ENCODE measurements around the gene MBLAC2. TPM values are rescaled to one million over a fixed set of nuclear protein-coding genes. Genes with fewer than 3 reads are reported as not detected.
A peak's percentile ranks its signal among the peaks of the same experiment; 100 is the strongest.

MBLAC2 gene
- total RNA-seq, 4 donors from 2014 or later: 5.1 to 7.4 (median 6.5) TPM

DNA sequence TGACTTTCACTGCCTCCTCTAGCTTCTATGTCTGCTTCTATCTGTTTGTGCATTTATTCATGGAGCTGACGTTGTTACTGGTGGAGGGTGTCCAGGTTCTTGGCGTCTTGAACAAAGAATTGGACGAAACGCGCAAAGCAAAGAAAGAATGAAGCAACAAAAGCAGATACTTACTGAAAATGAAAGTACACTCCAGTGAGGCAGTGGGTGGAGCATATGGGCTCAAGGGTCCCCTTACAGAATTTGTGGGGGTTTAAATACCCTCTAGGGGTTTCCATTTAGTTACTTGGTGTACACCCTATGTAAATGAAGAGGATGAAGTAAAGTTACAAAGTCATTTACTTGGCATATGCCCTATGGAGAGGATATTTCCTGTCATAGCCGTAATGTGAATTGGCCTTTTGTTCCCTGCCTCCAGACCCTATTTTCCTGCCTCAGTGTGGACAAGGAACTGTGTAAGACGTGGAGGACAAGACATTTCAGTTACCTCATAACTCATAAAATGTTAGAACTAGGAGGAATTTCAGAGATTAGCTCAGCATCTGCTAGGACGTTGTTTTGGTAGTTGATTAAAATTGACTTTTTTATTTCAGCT, 3.1 kb upstream of the MBLAC2 start:
- DNase-seq: no peak
- H3K4me1 ChIP-seq: peaks cover 11 to 15% of the 10 kb centered on the region in 2 donors
- no peak for TF ChIP-seq POLR2A (IDR thresholded peaks at IDR 0.05)
- TF ChIP-seq, protein P1, sequence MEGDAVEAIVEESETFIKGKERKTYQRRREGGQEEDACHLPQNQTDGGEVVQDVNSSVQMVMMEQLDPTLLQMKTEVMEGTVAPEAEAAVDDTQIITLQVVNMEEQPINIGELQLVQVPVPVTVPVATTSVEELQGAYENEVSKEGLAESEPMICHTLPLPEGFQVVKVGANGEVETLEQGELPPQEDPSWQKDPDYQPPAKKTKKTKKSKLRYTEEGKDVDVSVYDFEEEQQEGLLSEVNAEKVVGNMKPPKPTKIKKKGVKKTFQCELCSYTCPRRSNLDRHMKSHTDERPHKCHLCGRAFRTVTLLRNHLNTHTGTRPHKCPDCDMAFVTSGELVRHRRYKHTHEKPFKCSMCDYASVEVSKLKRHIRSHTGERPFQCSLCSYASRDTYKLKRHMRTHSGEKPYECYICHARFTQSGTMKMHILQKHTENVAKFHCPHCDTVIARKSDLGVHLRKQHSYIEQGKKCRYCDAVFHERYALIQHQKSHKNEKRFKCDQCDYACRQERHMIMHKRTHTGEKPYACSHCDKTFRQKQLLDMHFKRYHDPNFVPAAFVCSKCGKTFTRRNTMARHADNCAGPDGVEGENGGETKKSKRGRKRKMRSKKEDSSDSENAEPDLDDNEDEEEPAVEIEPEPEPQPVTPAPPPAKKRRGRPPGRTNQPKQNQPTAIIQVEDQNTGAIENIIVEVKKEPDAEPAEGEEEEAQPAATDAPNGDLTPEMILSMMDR (IDR thresholded peaks at IDR 0.05): no peak
- no peaks in the 10 kb centered on the region for H3K27me3 ChIP-seq
- H3K27ac ChIP-seq: no peak overlapping the region
- intact Hi-C loops (cut with DNase I): loop anchor here (10.0 kb wide), 1 partner anchor 47 kb away; the partner anchor contains the start of gene LYSMD3
- no peak overlapping the region for H3K4me3 ChIP-seq (replicated peaks in 1 of 3)
- WGBS, 2 donors: 85 to 89% methylated on average over 8 of the region's 8 CpGs
- H3K36me3 ChIP-seq: no peaks in the 10 kb centered on the region
- H3K9me3 ChIP-seq: no peaks in the 10 kb centered on the region

DNA sequence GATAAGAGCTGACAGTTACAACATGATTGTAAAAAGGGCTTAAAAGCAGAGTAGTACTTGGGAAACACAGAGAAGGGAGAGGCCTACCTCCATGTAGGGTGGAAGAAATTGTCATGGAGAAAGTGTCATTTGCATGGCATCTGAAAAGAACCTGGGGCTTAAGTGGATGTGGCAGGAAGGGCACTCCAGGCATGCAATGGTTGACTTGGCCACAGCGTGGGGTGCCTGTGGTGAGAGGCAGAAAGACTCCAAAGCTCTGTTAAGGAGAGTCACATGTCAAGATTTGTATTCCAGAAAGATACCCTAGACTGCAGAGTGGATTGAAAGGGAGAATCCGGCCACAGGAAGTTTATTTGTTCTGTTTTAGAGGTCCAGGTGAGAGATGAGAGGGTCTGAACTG, 2.5 kb upstream of the MBLAC2 start:
- no peaks in the 10 kb centered on the region for H3K27me3 ChIP-seq
- no peaks in the 10 kb centered on the region for H3K9me3 ChIP-seq
- no peak overlapping the region for H3K27ac ChIP-seq
- DNase-seq: peak; percentile 53 to 59
- TF ChIP-seq, protein P1 (IDR thresholded peaks at IDR 0.05): no peak
- TF ChIP-seq POLR2A (IDR thresholded peaks at IDR 0.05): no peak
- intact Hi-C loops (cut with DNase I): loop anchor here (10.0 kb wide), 1 partner anchor 48 kb away; the partner anchor contains the start of gene LYSMD3
- 33 to 36% methylated on average over 2 of the region's 2 CpGs for WGBS, 2 donors
- H3K4me3 ChIP-seq (replicated peaks in 1 of 3): no peak overlapping the region
- H3K4me1 ChIP-seq: peaks cover 15 to 16% of the 10 kb centered on the region in 2 donors
- H3K36me3 ChIP-seq: no peaks in the 10 kb centered on the region

DNA sequence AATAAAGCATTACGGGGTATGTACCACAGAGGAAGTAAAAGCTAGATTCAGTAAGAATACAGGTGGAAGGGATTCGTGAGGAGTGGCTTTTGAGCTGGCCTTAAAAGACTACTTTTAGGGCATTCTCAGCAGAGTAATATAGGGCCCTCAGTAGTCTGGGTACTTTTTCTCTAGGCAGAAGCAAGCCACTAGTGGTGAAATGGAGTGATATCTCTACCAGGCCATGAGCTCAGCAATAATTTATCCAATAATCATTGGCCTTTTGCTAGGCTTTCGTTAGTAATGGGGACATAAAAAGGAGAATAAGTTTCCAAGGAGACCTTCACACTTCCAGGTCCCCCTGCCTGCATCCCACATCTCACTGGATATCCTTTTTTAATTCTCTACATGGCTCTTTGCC, 1.8 kb upstream of the MBLAC2 start:
- Histone ChIP-seq H3K27ac (no peak overlapping the region), H3K27me3 (no peaks in the 10 kb centered on the region), H3K4me1 (peaks cover 15 to 20% of the 10 kb centered on the region in 2 donors), H3K9me3 (no peaks in the 10 kb centered on the region), H3K4me3 (replicated peaks in 1 of 3) (no peak overlapping the region), H3K36me3 (no peaks in the 10 kb centered on the region)
- intact Hi-C loops (cut with DNase I): loop anchor here (10.0 kb wide), 1 partner anchor 48 kb away; the partner anchor contains the start of gene LYSMD3
- no peak for DNase-seq
- TF ChIP-seq, protein P1 (IDR thresholded peaks at IDR 0.05): no peak
- TF ChIP-seq POLR2A (IDR thresholded peaks at IDR 0.05): no peak
- 91 to 94% methylated on average over 3 of the region's 3 CpGs for WGBS, 2 donors

DNA sequence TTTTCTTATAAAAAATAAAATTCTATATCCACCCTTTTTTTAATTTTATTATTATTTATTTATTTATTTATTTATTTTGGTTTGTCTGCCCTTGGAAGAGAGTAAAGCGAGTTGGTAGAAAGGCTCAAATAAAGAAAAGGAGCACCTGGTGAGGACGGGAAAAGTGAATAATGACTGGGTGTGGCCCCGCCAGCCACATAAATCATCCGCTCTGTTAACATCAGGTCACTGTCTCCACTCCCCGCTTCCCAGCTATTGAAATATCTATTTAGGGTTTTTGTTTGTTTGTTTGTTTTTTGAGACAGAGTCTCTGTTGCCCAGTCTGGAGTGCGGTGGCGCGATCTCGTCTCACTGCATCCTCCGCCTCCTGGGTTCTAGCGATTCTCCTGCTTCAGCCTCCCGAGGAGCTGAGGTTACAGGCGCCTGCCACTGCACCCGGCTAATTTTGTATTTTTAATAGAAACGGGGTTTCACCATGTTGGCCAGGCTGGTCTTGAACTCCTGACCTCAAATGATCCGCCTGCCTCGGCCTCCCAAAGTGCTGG, 937 bp upstream of the MBLAC2 start:
- WGBS, 2 donors: 72% methylated on average over 17 of the region's 17 CpGs
- intact Hi-C loops (cut with DNase I): loop anchor here (10.0 kb wide), 1 partner anchor 49 kb away; the partner anchor contains the start of gene LYSMD3
- H3K9me3 ChIP-seq: no peaks in the 10 kb centered on the region
- H3K27me3 ChIP-seq: no peaks in the 10 kb centered on the region
- peaks cover 15 to 20% of the 10 kb centered on the region in 2 donors for H3K4me1 ChIP-seq
- no peak for TF ChIP-seq POLR2A (IDR thresholded peaks at IDR 0.05)
- TF ChIP-seq, protein P1 (IDR thresholded peaks at IDR 0.05): no peak
- no peak overlapping the region for H3K4me3 ChIP-seq (replicated peaks in 1 of 3)
- H3K36me3 ChIP-seq: no peaks in the 10 kb centered on the region
- no peak overlapping the region for H3K27ac ChIP-seq
- DNase-seq: no peak

Measured in thyroid gland (tissue), 4 donors.